ENCODE results near the gene CNIH1. TPM values are rescaled to one million over a fixed set of nuclear protein-coding genes. Genes with fewer than 3 reads are reported as not detected.

CNIH1 gene
- 192 and 243 TPM in 2 replicates for total RNA-seq

GRCh38 chr14:54440873-54441868 lies at the start of gene CNIH1:
Gene CNIH1, minus strand, starts transcription at chr14:54441374. Its CDS starts 47 bp downstream, at chr14:54441327.

GRCh38 chr14:54488646-54489317 lies 47.6 kb upstream of the CNIH1 start, which contains the start of gene GMFB:
Gene GMFB, minus strand, starts transcription at chr14:54488980. Its CDS starts 53 bp downstream, at chr14:54488927.

GRCh38 chr14:54396493-54397335 lies 44.5 kb downstream of the CNIH1 start, which contains the start of gene CDKN3:
Gene CDKN3, plus strand, starts transcription at chr14:54397007. Its CDS starts 62 bp downstream, at chr14:54397069.

Other genes starting within 250 kb of the CNIH1 start
- gene CDKN3, start 44.4 kb downstream of the CNIH1 start, total RNA-seq, result 18.4 and 42.9 TPM in 2 replicates
- gene GMFB, start 47.6 kb upstream of the CNIH1 start, total RNA-seq, result 52.5 and 60.2 TPM in 2 replicates
- 11.8 and 18.1 TPM in 2 replicates for gene CGRRF1, start 68.5 kb upstream of the CNIH1 start, total RNA-seq
- gene SAMD4A, start 125.8 kb upstream of the CNIH1 start, total RNA-seq, result 8.3 and 12.1 TPM in 2 replicates

Measured in epithelial cell of alveolus of lung (primary cell).